ENCODE results near the gene EPB41. TPM values are rescaled to one million over a fixed set of nuclear protein-coding genes. Genes with fewer than 3 reads are reported as not detected.

EPB41 gene
- total RNA-seq, 1 experiment from 2014 or later = 41.7 TPM

GRCh38 chr1:28889357-28889756, 25.0 kb upstream of the EPB41 start:
- Histone ChIP-seq H3K4me2 (ENCODE audit: low read length) (no peak overlapping the region), H3K9me3 (ENCODE audit: control insufficient read depth in 1 of 2, insufficient read depth in 1 of 2, low read depth in 1 of 2, low read length in 2 of 2) (no peaks in the 10 kb centered on the region), H4K20me1 (ENCODE audit: insufficient read depth) (no peaks in the 10 kb centered on the region), H3K27ac (ENCODE audit: low read depth, low read length) (no peak overlapping the region), H3K4me1 (ENCODE audit: control insufficient read depth in 1 of 2, insufficient read depth in 2 of 2, low read length in 2 of 2) (peaks cover 15 to 38% of the 10 kb centered on the region in 2 experiments), H3K79me2 (ENCODE audit: insufficient read depth, low read length) (peaks cover 5% of the 10 kb centered on the region; the same call in 1 of the 2 replicates), H2AFZ (ENCODE audit: low read depth, low read length, poor library complexity, severe bottlenecking) (no peak overlapping the region), H3K9me2 (ENCODE audit: insufficient read depth) (no peaks in the 10 kb centered on the region), H3K9ac (ENCODE audit: low read length) (no peak overlapping the region), H3K4me3 (replicated peaks in 1 of 2; ENCODE audit: low read depth in 1 of 2, low read length in 2 of 2) (no peak overlapping the region), H3K36me3 (ENCODE audit: control insufficient read depth in 1 of 2, insufficient read depth in 2 of 2, low read length in 2 of 2) (no peaks in the 10 kb centered on the region), H3K27me3 (ENCODE audit: insufficient read depth, low read length) (no peaks in the 10 kb centered on the region)
- ChIA-PET POLR2A (no interaction called here), RAD21 (ENCODE audit: low non-redundant PET in 1 of 2, low total read pairs in 2 of 2, uncharacterized antibody in 2 of 2, unreplicated experiment in 2 of 2) (no interaction called here), CTCF (interaction anchor here (2.0 kb wide), 1 partner anchor 144 kb away, joined by 8 read pairs; no protein-coding TSS in a partner anchor)
- no TSS peak for BruUV-seq (replicated peaks)
- intact Hi-C loops (cut with micrococcal nuclease) = no loop called here
- DNase-seq (ENCODE audit: low read depth, low spot score) = no peak
- ATAC-seq = no peak
- TF ChIP-seq SP1 (IDR thresholded peaks at IDR 0.05; ENCODE audit: low read depth) (no peak), MAX (IDR thresholded peaks at IDR 0.05) (no peak), ATF3 (IDR thresholded peaks at IDR 0.05) (no peak), ELF1 (IDR thresholded peaks at IDR 0.05; ENCODE audit: borderline replicate concordance, low read depth) (no peak), ZNF274 (IDR thresholded peaks at IDR 0.05; ENCODE audit: low read depth, low read length) (no peak), FOSL1 (IDR thresholded peaks at IDR 0.05; ENCODE audit: low read depth) (no peak), EGR1 (IDR thresholded peaks at IDR 0.05; ENCODE audit: low read depth) (no peak), SIN3A (IDR thresholded peaks at IDR 0.05; ENCODE audit: low read depth) (no peak), POLR2A (IDR thresholded peaks at IDR 0.05; ENCODE audit: borderline replicate concordance, extremely low read depth, insufficient read depth, insufficient read length) (no peak), REST (IDR thresholded peaks at IDR 0.05; ENCODE audit: low read depth) (no peak), RAD21 (IDR thresholded peaks at IDR 0.05; ENCODE audit: low read depth) (no peak), EZH2phosphoT487 (IDR thresholded peaks at IDR 0.05; ENCODE audit: borderline replicate concordance) (no peak), CTCF (IDR thresholded peaks at IDR 0.05 in 2 of 3, conservative IDR thresholded peaks at IDR 0.05 in 1 of 3; ENCODE audit: borderline replicate concordance in 1 of 3, insufficient read depth in 1 of 3, low read depth in 2 of 3, low read length in 2 of 3) (no peak), JUND (IDR thresholded peaks at IDR 0.05) (no peak), CBX3 (IDR thresholded peaks at IDR 0.05; ENCODE audit: low read depth) (no peak), YY1 (IDR thresholded peaks at IDR 0.05; ENCODE audit: extremely low read depth, insufficient replicate concordance, low read depth, low read length) (no peak), ZFX (IDR thresholded peaks at IDR 0.05) (no peak), TCF7L2 (IDR thresholded peaks at IDR 0.05; ENCODE audit: borderline replicate concordance, extremely low read depth, insufficient read depth, insufficient read length) (no peak), EZH2 (IDR thresholded peaks at IDR 0.05) (no peak)
